ENCODE measurements around the gene KPTN.

DNA sequence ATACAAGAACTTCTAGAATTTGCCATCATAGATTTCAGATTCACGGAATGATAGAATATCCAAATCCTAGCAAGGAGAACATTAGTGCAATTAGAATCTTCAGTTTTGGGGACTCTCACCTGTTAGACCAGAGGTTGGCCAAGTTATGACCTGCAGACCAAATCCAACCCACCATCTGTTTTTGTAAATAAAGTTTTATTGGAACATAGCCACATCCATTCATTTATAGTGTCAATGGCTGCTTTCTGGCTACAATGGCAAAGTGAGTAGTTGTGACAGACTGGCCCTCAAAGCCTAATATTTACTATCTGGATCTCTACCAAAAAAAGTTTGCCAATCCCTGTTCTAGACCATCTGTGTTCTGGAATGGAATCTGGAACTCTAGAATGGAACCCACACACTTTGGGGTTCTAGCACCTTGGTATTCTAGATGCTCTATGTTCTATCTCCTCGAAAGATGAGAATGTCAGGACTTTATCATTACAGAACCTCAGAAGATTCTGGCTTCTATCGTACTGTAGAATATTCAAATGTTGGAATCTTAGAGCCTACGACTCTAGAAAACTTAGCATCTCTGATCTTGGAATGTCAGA is 2.5 kb downstream of the KPTN start:
- TF ChIP-seq, protein P1, sequence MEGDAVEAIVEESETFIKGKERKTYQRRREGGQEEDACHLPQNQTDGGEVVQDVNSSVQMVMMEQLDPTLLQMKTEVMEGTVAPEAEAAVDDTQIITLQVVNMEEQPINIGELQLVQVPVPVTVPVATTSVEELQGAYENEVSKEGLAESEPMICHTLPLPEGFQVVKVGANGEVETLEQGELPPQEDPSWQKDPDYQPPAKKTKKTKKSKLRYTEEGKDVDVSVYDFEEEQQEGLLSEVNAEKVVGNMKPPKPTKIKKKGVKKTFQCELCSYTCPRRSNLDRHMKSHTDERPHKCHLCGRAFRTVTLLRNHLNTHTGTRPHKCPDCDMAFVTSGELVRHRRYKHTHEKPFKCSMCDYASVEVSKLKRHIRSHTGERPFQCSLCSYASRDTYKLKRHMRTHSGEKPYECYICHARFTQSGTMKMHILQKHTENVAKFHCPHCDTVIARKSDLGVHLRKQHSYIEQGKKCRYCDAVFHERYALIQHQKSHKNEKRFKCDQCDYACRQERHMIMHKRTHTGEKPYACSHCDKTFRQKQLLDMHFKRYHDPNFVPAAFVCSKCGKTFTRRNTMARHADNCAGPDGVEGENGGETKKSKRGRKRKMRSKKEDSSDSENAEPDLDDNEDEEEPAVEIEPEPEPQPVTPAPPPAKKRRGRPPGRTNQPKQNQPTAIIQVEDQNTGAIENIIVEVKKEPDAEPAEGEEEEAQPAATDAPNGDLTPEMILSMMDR (IDR thresholded peaks at IDR 0.05; ENCODE audit: poor library complexity): no peak
- TF ChIP-seq EZH2phosphoT487 (IDR thresholded peaks at IDR 0.05; ENCODE audit: low read depth, severe bottlenecking, unreplicated experiment): no peak

Measured in hepatocyte (in vitro differentiated cells).